Neural cell (in vitro differentiated cells): ENCODE measurements around the gene COL25A1. TPM values are rescaled to one million over a fixed set of nuclear protein-coding genes. Genes with fewer than 3 reads are reported as not detected.

Experiments used
- H2AFZ ChIP-seq: fragments of 200-600, 300-800 bp; sonication (generic), shearing (Covaris generic); 2 replicates; pipeline ENCODE4 v1.6.0; 2014; ENCODE audit warnings: low read depth, mild to moderate bottlenecking, antibody characterized with exemption, low read length, moderate library complexity
- H3F3A ChIP-seq: fragments of 200-600 bp; shearing (Covaris generic); 2 replicates; pipeline ENCODE4 v1.6.1; 2016; ENCODE audit warnings: mild to moderate bottlenecking, moderate library complexity, mixed read lengths, antibody characterized with exemption, low read length; ENCODE audit not compliant: insufficient read depth, poor library complexity, severe bottlenecking
- H3K27ac ChIP-seq: fragments of 200-600, 300-800 bp; sonication (generic), shearing (Covaris generic); 2 replicates; pipeline ENCODE4 v1.5.1; 2014; ENCODE audit warnings: mild to moderate bottlenecking, low read length, moderate library complexity
- H3K27me3 ChIP-seq: fragments of 300-800, 200-600 bp; sonication (generic), shearing (Covaris generic); 2 replicates; pipeline ENCODE4 v1.6.0; 2014; ENCODE audit warnings: mild to moderate bottlenecking, low read depth, low read length, moderate library complexity; ENCODE audit not compliant: insufficient read depth
- H3K36me3 ChIP-seq: fragments of 300-800, 200-600 bp; sonication (generic), shearing (Covaris generic); 2 replicates; pipeline ENCODE4 v1.5.1; 2014; ENCODE audit warnings: mild to moderate bottlenecking, antibody characterized with exemption, low read length, moderate library complexity; ENCODE audit not compliant: insufficient read depth
- H3K4me2 ChIP-seq: fragments of 300-800, 200-600 bp; sonication (generic), shearing (Covaris generic); 2 replicates; pipeline ENCODE4 v1.6.0; 2014; ENCODE audit warnings: mild to moderate bottlenecking, low read length
- H3K4me3 ChIP-seq: fragments of 300-800, 200-600 bp; sonication (generic), shearing (Covaris generic); 2 replicates; pipeline ENCODE4 v1.5.1; 2014; ENCODE audit warnings: mild to moderate bottlenecking, low read length, moderate library complexity
- H3K79me2 ChIP-seq: fragments of 200-600 bp; shearing (Covaris generic); replicated peaks from 2 replicates; pipeline ENCODE4 v1.6.0; 2014; ENCODE audit warnings: mild to moderate bottlenecking, low read length, moderate library complexity; ENCODE audit not compliant: insufficient read depth
- H3K9ac ChIP-seq: fragments of 300-800, 200-600 bp; sonication (generic), shearing (Covaris generic); 2 replicates; pipeline ENCODE4 v1.6.1; 2016; ENCODE audit warnings: mild to moderate bottlenecking, low read length, mixed read lengths
- H3K9me2 ChIP-seq: fragments of 200-600 bp; shearing (Covaris generic); 2 replicates; pipeline ENCODE4 v1.6.1; 2016; ENCODE audit warnings: mild to moderate bottlenecking, low read length, mixed read lengths; ENCODE audit not compliant: insufficient read depth
- H3K9me3 ChIP-seq: fragments of 200-600, 300-800 bp; sonication (generic), shearing (Covaris generic); 2 replicates; pipeline ENCODE4 v1.6.1; 2016; ENCODE audit warnings: mild to moderate bottlenecking, mixed run types, low read length, moderate library complexity, mixed read lengths
- H4K20me1 ChIP-seq: fragments of 200-600 bp; shearing (Covaris generic); 2 replicates; pipeline ENCODE4 v1.6.1; 2016; ENCODE audit warnings: mild to moderate bottlenecking, mixed run types; ENCODE audit not compliant: insufficient read depth
- EP300 ChIP-seq: fragments of 450-650 bp; conservative IDR thresholded peaks from 2 replicates; pipeline ENCODE4 v1.6.1; 2014; ENCODE audit warnings: antibody characterized with exemption, mild to moderate bottlenecking, moderate library complexity; ENCODE audit not compliant: poor library complexity, severe bottlenecking
- EZH2 ChIP-seq: fragments of 200-600, 300-800 bp; shearing (Covaris generic), sonication (generic); IDR thresholded peaks from 2 replicates; pipeline ENCODE4 v1.6.1; 2014; ENCODE audit warnings: antibody characterized with exemption, low read length, borderline replicate concordance, mild to moderate bottlenecking; ENCODE audit not compliant: insufficient read depth, poor library complexity, severe bottlenecking
- MXI1 ChIP-seq: fragments of 450-650 bp; conservative IDR thresholded peaks from 2 replicates; pipeline ENCODE4 v1.6.1; 2014; ENCODE audit warnings: antibody characterized with exemption, mild to moderate bottlenecking; ENCODE audit not compliant: poor library complexity, severe bottlenecking
- POLR2AphosphoS5 ChIP-seq: IDR thresholded peaks from 2 replicates; pipeline ENCODE4 v1.6.1; 2012
- RAD21 ChIP-seq: fragments of 450-650 bp; conservative IDR thresholded peaks from 2 replicates; pipeline ENCODE4 v1.6.1; 2014; ENCODE audit warnings: antibody characterized with exemption, mild to moderate bottlenecking, moderate library complexity
- SMC3 ChIP-seq: fragments of 450-650 bp; conservative IDR thresholded peaks from 2 replicates; pipeline ENCODE4 v1.6.1; 2014; ENCODE audit warnings: antibody characterized with exemption, mild to moderate bottlenecking, moderate library complexity; ENCODE audit not compliant: poor library complexity
- TAF1 ChIP-seq: IDR thresholded peaks from 2 replicates; pipeline ENCODE4 v1.6.1; 2012; ENCODE audit warnings: low read depth
- polyA plus RNA-seq: library from polyadenylated mRNA; depleted of rRNA; stranded (reverse); fragments of >200 nt; gene quantifications from 2 replicates; pipeline ENCODE4 v1.2.3, GENCODE V29; 2014
- TF ChIP-seq, protein P1 (sequence below): fragments of 450-650 bp; IDR thresholded peaks from 2 replicates; pipeline ENCODE4 v1.5.1; 2014; ENCODE audit warnings: antibody characterized with exemption, mild to moderate bottlenecking, moderate library complexity; ENCODE audit not compliant: poor library complexity, severe bottlenecking
- TF ChIP-seq, protein P2 (sequence below): IDR thresholded peaks from 2 replicates; pipeline ENCODE4 v1.6.1; 2012; ENCODE audit warnings: borderline replicate concordance

The COL25A1 gene
- polyA plus RNA-seq, 1 donor from 2014 or later = 32.3 TPM

DNA sequence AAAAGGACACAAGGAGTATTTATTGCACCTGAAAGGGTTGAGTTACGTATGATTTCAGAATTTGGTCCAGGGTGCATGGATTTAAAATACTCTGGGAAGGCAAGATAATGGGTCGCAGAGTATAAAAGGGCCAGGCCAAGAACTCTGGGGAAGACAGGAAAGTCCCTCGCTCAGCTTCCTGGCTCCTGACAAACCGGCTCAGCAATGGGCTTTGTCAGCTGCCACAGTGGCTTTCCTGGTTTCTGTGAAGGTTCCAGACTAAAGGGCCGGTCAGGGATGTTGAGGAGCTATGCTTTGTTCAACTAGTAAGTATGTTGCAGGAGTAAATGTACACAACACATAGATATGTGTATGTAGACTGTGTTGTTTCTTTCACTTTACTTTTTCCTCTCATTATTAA is 385.2 kb downstream of the COL25A1 start (continued):
- TF ChIP-seq, protein P1, sequence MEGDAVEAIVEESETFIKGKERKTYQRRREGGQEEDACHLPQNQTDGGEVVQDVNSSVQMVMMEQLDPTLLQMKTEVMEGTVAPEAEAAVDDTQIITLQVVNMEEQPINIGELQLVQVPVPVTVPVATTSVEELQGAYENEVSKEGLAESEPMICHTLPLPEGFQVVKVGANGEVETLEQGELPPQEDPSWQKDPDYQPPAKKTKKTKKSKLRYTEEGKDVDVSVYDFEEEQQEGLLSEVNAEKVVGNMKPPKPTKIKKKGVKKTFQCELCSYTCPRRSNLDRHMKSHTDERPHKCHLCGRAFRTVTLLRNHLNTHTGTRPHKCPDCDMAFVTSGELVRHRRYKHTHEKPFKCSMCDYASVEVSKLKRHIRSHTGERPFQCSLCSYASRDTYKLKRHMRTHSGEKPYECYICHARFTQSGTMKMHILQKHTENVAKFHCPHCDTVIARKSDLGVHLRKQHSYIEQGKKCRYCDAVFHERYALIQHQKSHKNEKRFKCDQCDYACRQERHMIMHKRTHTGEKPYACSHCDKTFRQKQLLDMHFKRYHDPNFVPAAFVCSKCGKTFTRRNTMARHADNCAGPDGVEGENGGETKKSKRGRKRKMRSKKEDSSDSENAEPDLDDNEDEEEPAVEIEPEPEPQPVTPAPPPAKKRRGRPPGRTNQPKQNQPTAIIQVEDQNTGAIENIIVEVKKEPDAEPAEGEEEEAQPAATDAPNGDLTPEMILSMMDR = no peak

GRCh38 chr4:108916638-108917037 is 385.8 kb downstream of the COL25A1 start:
- no peaks in the 10 kb centered on the region for H3K9me3 ChIP-seq

DNA sequence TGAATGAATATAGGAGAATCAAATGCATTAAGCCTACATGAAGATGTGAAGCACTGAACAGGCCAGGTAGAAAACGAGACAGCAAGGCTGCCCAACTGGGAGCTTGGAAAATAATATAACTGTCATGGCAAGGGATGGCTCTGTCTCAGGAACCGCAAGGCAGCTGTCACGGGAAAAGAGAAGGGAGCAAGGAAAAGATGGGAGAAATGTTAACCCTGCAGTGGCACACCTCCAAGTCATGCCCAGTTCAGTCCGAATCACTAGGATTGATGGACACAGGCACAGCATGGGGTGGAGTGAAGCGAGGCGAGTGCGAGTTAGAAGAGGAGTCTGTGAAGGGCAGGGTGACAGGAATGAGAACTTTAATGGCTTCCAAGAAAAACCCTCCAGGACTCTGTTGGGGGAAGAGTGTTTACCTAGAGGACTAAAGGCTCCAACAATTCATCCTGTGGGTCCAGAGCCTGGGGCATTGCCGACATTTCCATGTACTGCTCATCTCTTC is 395.5 kb downstream of the COL25A1 start:
- no peak overlapping the region for H3K4me3 ChIP-seq
- no peak overlapping the region for H3K4me2 ChIP-seq
- no peaks in the 10 kb centered on the region for H3K79me2 ChIP-seq
- no peaks in the 10 kb centered on the region for H3K27me3 ChIP-seq
- no peaks in the 10 kb centered on the region for H3K36me3 ChIP-seq
- no peak overlapping the region for H3K9ac ChIP-seq
- H3F3A ChIP-seq = no peaks in the 10 kb centered on the region
- no peak overlapping the region for H3K27ac ChIP-seq
- H4K20me1 ChIP-seq = no peaks in the 10 kb centered on the region
- no peaks in the 10 kb centered on the region for H3K9me3 ChIP-seq
- H2AFZ ChIP-seq = no peak overlapping the region
- H3K9me2 ChIP-seq = no peaks in the 10 kb centered on the region
- TF ChIP-seq, protein P1 = no peak
- TF ChIP-seq, protein P2, sequence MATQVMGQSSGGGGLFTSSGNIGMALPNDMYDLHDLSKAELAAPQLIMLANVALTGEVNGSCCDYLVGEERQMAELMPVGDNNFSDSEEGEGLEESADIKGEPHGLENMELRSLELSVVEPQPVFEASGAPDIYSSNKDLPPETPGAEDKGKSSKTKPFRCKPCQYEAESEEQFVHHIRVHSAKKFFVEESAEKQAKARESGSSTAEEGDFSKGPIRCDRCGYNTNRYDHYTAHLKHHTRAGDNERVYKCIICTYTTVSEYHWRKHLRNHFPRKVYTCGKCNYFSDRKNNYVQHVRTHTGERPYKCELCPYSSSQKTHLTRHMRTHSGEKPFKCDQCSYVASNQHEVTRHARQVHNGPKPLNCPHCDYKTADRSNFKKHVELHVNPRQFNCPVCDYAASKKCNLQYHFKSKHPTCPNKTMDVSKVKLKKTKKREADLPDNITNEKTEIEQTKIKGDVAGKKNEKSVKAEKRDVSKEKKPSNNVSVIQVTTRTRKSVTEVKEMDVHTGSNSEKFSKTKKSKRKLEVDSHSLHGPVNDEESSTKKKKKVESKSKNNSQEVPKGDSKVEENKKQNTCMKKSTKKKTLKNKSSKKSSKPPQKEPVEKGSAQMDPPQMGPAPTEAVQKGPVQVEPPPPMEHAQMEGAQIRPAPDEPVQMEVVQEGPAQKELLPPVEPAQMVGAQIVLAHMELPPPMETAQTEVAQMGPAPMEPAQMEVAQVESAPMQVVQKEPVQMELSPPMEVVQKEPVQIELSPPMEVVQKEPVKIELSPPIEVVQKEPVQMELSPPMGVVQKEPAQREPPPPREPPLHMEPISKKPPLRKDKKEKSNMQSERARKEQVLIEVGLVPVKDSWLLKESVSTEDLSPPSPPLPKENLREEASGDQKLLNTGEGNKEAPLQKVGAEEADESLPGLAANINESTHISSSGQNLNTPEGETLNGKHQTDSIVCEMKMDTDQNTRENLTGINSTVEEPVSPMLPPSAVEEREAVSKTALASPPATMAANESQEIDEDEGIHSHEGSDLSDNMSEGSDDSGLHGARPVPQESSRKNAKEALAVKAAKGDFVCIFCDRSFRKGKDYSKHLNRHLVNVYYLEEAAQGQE = no peak
- TF ChIP-seq EP300 (no peak), RAD21 (no peak), MXI1 (no peak)

More at GRCh38 chr4:108916638-108917037, 385.8 kb downstream of the COL25A1 start:
- Histone ChIP-seq H3K9me2 (no peaks in the 10 kb centered on the region), H3K9ac (no peak overlapping the region), H3F3A (no peaks in the 10 kb centered on the region), H3K79me2 (no peaks in the 10 kb centered on the region), H3K27me3 (no peaks in the 10 kb centered on the region), H2AFZ (no peak overlapping the region), H3K27ac (no peak overlapping the region), H4K20me1 (no peaks in the 10 kb centered on the region), H3K36me3 (no peaks in the 10 kb centered on the region), H3K4me2 (no peak overlapping the region), H3K4me3 (no peak overlapping the region)
- TF ChIP-seq, protein P2 = no peak
- TF ChIP-seq EP300 (no peak), TAF1 (no peak), MXI1 (no peak), POLR2AphosphoS5 (no peak), RAD21 (no peak), SMC3 (no peak), EZH2 (no peak)
- TF ChIP-seq, protein P1 = no peak
